SK-N-SH treated with all-trans-retinoic acid at 6 μM for 48 hours (cell line): Measurements from ENCODE around the gene BCL6B.

Experiments
- ATAC-seq: fragments of 200-7000 bp; cut with Tn5 transposase; 3 replicates; pipeline ENCODE4 v1.9.1; 2020; ENCODE audit warnings: mild to moderate bottlenecking, moderate library complexity
- ARNTL ChIP-seq: fragments of 450-650 bp; formaldehyde crosslinking; IDR thresholded peaks from 2 replicates; pipeline ENCODE4 v1.5.0; 2020; ENCODE audit warnings: low read depth, mild to moderate bottlenecking, moderate library complexity, borderline replicate concordance
- BACH2 ChIP-seq: fragments of 250-450 bp; sonication (Bioruptor Pico); IDR thresholded peaks from 2 replicates; pipeline ENCODE4 v1.9.0; 2021; ENCODE audit warnings: mild to moderate bottlenecking, borderline replicate concordance
- CSDC2 ChIP-seq: fragments of 250-450 bp; sonication (Bioruptor Pico); IDR thresholded peaks from 2 replicates; pipeline ENCODE4 v1.5.0; 2020; ENCODE audit warnings: mild to moderate bottlenecking, moderate library complexity
- ESRRG ChIP-seq: fragments of 250-450 bp; sonication (Bioruptor Pico); IDR thresholded peaks from 2 replicates; pipeline ENCODE4 v1.6.1; 2021; ENCODE audit warnings: mild to moderate bottlenecking
- GLIS3 ChIP-seq: fragments of 250-450 bp; sonication (Bioruptor Pico); IDR thresholded peaks from 2 replicates; pipeline ENCODE4 v1.5.0; 2020; ENCODE audit warnings: mild to moderate bottlenecking, moderate library complexity
- ISL1 ChIP-seq: fragments of 250-450 bp; sonication (Bioruptor Pico); IDR thresholded peaks from 2 replicates; pipeline ENCODE4 v2.1.2; 2022; ENCODE audit warnings: mild to moderate bottlenecking, moderate library complexity
- OSR1 ChIP-seq: fragments of 250-450 bp; sonication (Bioruptor Pico); IDR thresholded peaks from 2 replicates; pipeline ENCODE4 v1.8.0; 2022; ENCODE audit warnings: moderate library complexity, mild to moderate bottlenecking, inconsistent platforms
- PPARA ChIP-seq: fragments of 250-450 bp; sonication (Bioruptor Pico); IDR thresholded peaks from 2 replicates; pipeline ENCODE4 v1.5.0; 2020; ENCODE audit warnings: mild to moderate bottlenecking, borderline replicate concordance
- RARB ChIP-seq: fragments of 250-450 bp; sonication (Bioruptor Pico); IDR thresholded peaks from 2 replicates; pipeline ENCODE4 v1.8.0; 2021; ENCODE audit warnings: mild to moderate bottlenecking, moderate library complexity
- SNAI2 ChIP-seq: fragments of 250-450 bp; sonication (Bioruptor Pico); IDR thresholded peaks from 2 replicates; pipeline ENCODE4 v1.5.0; 2020; ENCODE audit warnings: mild to moderate bottlenecking, moderate library complexity
- TCF4 ChIP-seq: fragments of 250-450 bp; sonication (Bioruptor Pico); IDR thresholded peaks from 2 replicates; pipeline ENCODE4 v1.8.0; 2021; ENCODE audit warnings: mild to moderate bottlenecking, moderate library complexity, borderline replicate concordance
- TOX ChIP-seq: fragments of 250-450 bp; sonication (Bioruptor Pico); IDR thresholded peaks from 2 replicates; pipeline ENCODE4 v1.8.0; 2021; ENCODE audit warnings: mild to moderate bottlenecking, moderate library complexity, borderline replicate concordance
- ZC3H10 ChIP-seq: fragments of 250-450 bp; sonication (Bioruptor Pico); IDR thresholded peaks from 2 replicates; pipeline ENCODE4 v1.5.1; 2021; ENCODE audit warnings: mild to moderate bottlenecking, moderate library complexity
- ZFP3 ChIP-seq: fragments of 250-450 bp; sonication (Bioruptor Pico); IDR thresholded peaks from 2 replicates; pipeline ENCODE4 v1.5.0; 2020; ENCODE audit warnings: mild to moderate bottlenecking, moderate library complexity
- ZFP30 ChIP-seq: fragments of 450-650 bp; formaldehyde crosslinking; IDR thresholded peaks from 2 replicates; pipeline ENCODE4 v1.5.0; 2022; ENCODE audit warnings: mild to moderate bottlenecking, moderate library complexity
- ZNF565 ChIP-seq: fragments of 450-650 bp; formaldehyde crosslinking; conservative IDR thresholded peaks from 2 replicates; pipeline ENCODE4 v1.5.0; 2020; ENCODE audit warnings: low read depth, mild to moderate bottlenecking, moderate library complexity
- ZNF70 ChIP-seq: fragments of 450-650 bp; formaldehyde crosslinking; IDR thresholded peaks from 2 replicates; pipeline ENCODE4 v1.5.0; 2020; ENCODE audit warnings: mild to moderate bottlenecking, moderate library complexity
- ZNF8 ChIP-seq: fragments of 450-650 bp; formaldehyde crosslinking; IDR thresholded peaks from 2 replicates; pipeline ENCODE4 v1.5.0; 2020; ENCODE audit warnings: mild to moderate bottlenecking, moderate library complexity
- TF ChIP-seq, protein P1 (sequence below): fragments of 250-450 bp; sonication (Bioruptor Pico); IDR thresholded peaks from 2 replicates; pipeline ENCODE4 v1.5.1; 2020; ENCODE audit warnings: low read depth, mild to moderate bottlenecking, moderate library complexity
- TF ChIP-seq, protein P2 (sequence below): fragments of 250-450 bp; sonication (Bioruptor Pico); IDR thresholded peaks from 2 replicates; pipeline ENCODE4 v1.8.0; 2020; ENCODE audit warnings: mild to moderate bottlenecking, moderate library complexity, borderline replicate concordance
- TF ChIP-seq, protein P3 (sequence below): fragments of 250-450 bp; sonication (Bioruptor Pico); IDR thresholded peaks from 2 replicates; pipeline ENCODE4 v1.5.0; 2020; ENCODE audit warnings: mild to moderate bottlenecking, moderate library complexity
- TF ChIP-seq, protein P4 (sequence below): fragments of 250-450 bp; sonication (Bioruptor Pico); IDR thresholded peaks from 2 replicates; pipeline ENCODE4 v1.5.1; 2021; ENCODE audit warnings: mild to moderate bottlenecking, moderate library complexity
- TF ChIP-seq, protein P5 (sequence below): fragments of 250-450 bp; sonication (Bioruptor Pico); IDR thresholded peaks from 2 replicates; pipeline ENCODE4 v1.8.0; 2021; ENCODE audit warnings: low read depth, mild to moderate bottlenecking, moderate library complexity, borderline replicate concordance

The BCL6B gene

DNA sequence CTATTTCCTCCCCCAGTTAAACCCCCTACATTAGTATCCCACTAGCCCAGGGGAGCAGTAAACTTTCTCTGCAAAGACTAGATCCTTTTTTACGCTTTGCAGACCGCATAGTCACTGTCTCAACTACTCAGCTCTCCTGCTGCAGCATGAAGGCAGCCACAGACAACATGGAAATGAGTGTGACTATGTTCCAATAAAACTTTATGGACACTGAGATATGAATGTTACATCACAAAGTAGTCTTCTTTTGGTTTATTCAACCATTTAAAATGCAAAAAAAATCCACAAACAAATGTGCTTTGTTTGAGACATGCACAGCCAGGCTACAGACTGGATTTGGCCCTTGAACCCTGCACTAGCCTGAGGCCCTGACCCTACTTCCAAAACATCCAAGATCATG, 12.3 kb upstream of the BCL6B start:
- no peak for ATAC-seq

DNA sequence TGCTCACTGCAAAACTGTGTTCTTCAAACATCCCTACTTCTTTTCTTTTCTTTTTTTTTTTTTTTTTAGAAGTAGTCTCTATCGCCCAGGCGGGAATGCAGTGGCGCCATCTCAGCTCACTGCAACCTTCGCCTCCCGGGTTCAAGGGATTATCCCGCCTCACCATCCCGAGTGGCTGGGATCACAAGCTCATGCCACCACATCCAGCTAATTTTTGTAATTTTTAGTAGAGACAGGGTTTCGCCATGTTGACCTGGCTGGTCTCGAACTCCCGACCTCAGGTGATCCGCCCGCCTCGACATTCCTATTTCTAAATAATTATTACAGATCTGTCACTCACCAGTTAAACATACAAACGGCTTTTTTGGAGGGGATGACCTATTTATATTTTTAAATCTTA, 11.4 kb upstream of the BCL6B start:
- ATAC-seq = no peak
- TF ChIP-seq PPARA (CRISPR knock-in tag) (no peak), ZC3H10 (CRISPR knock-in tag) (no peak), GLIS3 (CRISPR knock-in tag) (no peak), ARNTL (no peak), ZNF70 (CRISPR knock-in tag) (no peak), ZFP3 (CRISPR knock-in tag) (no peak), ZFP30 (CRISPR knock-in tag) (no peak), ESRRG (no peak), OSR1 (CRISPR knock-in tag) (no peak), TOX (CRISPR knock-in tag) (no peak), RARB (CRISPR knock-in tag) (no peak), TCF4 (CRISPR knock-in tag) (no peak), ZNF8 (CRISPR knock-in tag) (no peak)
- TF ChIP-seq, protein P1, sequence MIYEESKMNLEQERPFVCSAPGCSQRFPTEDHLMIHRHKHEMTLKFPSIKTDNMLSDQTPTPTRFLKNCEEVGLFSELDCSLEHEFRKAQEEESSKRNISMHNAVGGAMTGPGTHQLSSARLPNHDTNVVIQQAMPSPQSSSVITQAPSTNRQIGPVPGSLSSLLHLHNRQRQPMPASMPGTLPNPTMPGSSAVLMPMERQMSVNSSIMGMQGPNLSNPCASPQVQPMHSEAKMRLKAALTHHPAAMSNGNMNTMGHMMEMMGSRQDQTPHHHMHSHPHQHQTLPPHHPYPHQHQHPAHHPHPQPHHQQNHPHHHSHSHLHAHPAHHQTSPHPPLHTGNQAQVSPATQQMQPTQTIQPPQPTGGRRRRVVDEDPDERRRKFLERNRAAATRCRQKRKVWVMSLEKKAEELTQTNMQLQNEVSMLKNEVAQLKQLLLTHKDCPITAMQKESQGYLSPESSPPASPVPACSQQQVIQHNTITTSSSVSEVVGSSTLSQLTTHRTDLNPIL (CRISPR knock-in tag) = no peak
- TF ChIP-seq, protein P2, sequence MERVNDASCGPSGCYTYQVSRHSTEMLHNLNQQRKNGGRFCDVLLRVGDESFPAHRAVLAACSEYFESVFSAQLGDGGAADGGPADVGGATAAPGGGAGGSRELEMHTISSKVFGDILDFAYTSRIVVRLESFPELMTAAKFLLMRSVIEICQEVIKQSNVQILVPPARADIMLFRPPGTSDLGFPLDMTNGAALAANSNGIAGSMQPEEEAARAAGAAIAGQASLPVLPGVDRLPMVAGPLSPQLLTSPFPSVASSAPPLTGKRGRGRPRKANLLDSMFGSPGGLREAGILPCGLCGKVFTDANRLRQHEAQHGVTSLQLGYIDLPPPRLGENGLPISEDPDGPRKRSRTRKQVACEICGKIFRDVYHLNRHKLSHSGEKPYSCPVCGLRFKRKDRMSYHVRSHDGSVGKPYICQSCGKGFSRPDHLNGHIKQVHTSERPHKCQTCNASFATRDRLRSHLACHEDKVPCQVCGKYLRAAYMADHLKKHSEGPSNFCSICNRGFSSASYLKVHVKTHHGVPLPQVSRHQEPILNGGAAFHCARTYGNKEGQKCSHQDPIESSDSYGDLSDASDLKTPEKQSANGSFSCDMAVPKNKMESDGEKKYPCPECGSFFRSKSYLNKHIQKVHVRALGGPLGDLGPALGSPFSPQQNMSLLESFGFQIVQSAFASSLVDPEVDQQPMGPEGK (CRISPR knock-in tag) = no peak
- TF ChIP-seq, protein P3, sequence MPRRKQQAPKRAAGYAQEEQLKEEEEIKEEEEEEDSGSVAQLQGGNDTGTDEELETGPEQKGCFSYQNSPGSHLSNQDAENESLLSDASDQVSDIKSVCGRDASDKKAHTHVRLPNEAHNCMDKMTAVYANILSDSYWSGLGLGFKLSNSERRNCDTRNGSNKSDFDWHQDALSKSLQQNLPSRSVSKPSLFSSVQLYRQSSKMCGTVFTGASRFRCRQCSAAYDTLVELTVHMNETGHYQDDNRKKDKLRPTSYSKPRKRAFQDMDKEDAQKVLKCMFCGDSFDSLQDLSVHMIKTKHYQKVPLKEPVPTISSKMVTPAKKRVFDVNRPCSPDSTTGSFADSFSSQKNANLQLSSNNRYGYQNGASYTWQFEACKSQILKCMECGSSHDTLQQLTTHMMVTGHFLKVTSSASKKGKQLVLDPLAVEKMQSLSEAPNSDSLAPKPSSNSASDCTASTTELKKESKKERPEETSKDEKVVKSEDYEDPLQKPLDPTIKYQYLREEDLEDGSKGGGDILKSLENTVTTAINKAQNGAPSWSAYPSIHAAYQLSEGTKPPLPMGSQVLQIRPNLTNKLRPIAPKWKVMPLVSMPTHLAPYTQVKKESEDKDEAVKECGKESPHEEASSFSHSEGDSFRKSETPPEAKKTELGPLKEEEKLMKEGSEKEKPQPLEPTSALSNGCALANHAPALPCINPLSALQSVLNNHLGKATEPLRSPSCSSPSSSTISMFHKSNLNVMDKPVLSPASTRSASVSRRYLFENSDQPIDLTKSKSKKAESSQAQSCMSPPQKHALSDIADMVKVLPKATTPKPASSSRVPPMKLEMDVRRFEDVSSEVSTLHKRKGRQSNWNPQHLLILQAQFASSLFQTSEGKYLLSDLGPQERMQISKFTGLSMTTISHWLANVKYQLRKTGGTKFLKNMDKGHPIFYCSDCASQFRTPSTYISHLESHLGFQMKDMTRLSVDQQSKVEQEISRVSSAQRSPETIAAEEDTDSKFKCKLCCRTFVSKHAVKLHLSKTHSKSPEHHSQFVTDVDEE (CRISPR knock-in tag) = no peak
- TF ChIP-seq, protein P4, sequence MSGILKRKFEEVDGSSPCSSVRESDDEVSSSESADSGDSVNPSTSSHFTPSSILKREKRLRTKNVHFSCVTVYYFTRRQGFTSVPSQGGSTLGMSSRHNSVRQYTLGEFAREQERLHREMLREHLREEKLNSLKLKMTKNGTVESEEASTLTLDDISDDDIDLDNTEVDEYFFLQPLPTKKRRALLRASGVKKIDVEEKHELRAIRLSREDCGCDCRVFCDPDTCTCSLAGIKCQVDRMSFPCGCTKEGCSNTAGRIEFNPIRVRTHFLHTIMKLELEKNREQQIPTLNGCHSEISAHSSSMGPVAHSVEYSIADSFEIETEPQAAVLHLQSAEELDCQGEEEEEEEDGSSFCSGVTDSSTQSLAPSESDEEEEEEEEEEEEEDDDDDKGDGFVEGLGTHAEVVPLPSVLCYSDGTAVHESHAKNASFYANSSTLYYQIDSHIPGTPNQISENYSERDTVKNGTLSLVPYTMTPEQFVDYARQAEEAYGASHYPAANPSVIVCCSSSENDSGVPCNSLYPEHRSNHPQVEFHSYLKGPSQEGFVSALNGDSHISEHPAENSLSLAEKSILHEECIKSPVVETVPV = no peak

More for the DNA sequence above, 12.3 kb upstream of the BCL6B start:
- TF ChIP-seq, protein P1 (CRISPR knock-in tag) = no peak
- no peak for TF ChIP-seq RARB (CRISPR knock-in tag)
- TF ChIP-seq ISL1 = no peak
- no peak for TF ChIP-seq BACH2 (CRISPR knock-in tag)
- TF ChIP-seq ZFP3 (CRISPR knock-in tag) = no peak
- TF ChIP-seq ZC3H10 (CRISPR knock-in tag) = no peak
- TF ChIP-seq, protein P5, sequence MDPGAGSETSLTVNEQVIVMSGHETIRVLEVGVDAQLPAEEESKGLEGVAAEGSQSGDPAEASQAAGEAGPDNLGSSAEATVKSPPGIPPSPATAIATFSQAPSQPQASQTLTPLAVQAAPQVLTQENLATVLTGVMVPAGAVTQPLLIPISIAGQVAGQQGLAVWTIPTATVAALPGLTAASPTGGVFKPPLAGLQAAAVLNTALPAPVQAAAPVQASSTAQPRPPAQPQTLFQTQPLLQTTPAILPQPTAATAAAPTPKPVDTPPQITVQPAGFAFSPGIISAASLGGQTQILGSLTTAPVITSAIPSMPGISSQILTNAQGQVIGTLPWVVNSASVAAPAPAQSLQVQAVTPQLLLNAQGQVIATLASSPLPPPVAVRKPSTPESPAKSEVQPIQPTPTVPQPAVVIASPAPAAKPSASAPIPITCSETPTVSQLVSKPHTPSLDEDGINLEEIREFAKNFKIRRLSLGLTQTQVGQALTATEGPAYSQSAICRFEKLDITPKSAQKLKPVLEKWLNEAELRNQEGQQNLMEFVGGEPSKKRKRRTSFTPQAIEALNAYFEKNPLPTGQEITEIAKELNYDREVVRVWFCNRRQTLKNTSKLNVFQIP (CRISPR knock-in tag) = no peak
- no peak for TF ChIP-seq CSDC2 (CRISPR knock-in tag)
- no peak for TF ChIP-seq ZFP30 (CRISPR knock-in tag)
- TF ChIP-seq ZNF70 (CRISPR knock-in tag) = no peak
- no peak for TF ChIP-seq ESRRG
- TF ChIP-seq ZNF8 (CRISPR knock-in tag) = no peak
- TF ChIP-seq, protein P2 (CRISPR knock-in tag) = no peak
- no peak for TF ChIP-seq SNAI2 (CRISPR knock-in tag)
- TF ChIP-seq ZNF565 (CRISPR knock-in tag) = no peak
- TF ChIP-seq TOX (CRISPR knock-in tag) = no peak
- no peak for TF ChIP-seq TCF4 (CRISPR knock-in tag)
- no peak for TF ChIP-seq ARNTL
